ENCODE results near the gene TBX15.

DNA sequence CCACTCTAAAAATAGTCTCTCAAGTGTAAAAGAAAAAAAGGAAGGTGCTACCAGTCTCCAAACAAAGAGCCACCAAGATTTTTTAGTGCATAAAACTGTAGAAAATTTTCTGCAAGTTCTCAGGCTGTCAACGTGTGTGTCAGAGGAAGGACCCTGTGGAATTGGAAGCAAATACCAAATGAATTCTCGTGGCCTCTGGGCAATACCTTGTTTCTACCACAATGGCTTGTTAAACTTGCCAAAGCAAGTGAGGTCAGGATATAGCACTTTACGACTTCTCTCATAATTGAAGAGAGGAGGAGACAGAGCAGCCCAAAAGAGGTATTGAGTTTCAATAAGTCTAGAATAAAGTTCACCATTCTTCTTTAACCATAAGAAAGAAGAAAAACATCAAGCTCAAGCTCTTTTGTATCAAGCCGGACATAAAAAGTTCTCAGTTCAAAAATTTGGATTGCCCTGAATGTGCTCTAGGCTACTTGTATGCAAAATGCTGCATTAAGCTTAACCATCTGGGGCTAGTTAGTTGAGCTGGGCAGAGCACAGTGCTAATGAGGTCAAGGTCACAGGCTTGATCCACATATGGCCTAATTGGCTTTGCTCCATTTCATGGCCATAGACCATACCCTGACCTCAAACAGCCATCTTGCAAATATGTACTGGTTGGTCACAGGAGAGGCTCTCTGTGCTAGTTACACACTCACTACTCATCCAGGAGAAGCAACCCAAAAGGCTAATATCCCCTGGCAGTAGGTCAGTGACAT is 60.5 kb downstream of the TBX15 start:
- TF ChIP-seq, protein P1, sequence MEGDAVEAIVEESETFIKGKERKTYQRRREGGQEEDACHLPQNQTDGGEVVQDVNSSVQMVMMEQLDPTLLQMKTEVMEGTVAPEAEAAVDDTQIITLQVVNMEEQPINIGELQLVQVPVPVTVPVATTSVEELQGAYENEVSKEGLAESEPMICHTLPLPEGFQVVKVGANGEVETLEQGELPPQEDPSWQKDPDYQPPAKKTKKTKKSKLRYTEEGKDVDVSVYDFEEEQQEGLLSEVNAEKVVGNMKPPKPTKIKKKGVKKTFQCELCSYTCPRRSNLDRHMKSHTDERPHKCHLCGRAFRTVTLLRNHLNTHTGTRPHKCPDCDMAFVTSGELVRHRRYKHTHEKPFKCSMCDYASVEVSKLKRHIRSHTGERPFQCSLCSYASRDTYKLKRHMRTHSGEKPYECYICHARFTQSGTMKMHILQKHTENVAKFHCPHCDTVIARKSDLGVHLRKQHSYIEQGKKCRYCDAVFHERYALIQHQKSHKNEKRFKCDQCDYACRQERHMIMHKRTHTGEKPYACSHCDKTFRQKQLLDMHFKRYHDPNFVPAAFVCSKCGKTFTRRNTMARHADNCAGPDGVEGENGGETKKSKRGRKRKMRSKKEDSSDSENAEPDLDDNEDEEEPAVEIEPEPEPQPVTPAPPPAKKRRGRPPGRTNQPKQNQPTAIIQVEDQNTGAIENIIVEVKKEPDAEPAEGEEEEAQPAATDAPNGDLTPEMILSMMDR (IDR thresholded peaks at IDR 0.05), result no peak
- TF ChIP-seq POLR2A (IDR thresholded peaks at IDR 0.05), result no peak

Measured in thyroid gland (tissue), 4 donors.